Gastroesophageal sphincter (tissue), 4 donors: ENCODE data around the gene RFX7. TPM values are rescaled to one million over a fixed set of nuclear protein-coding genes. Genes with fewer than 3 reads are reported as not detected.

Experiments used
- ATAC-seq: fragments of 150-250 bp; one replicate; pipeline ENCODE4 v1.9.1; 2016; ENCODE audit warnings: mild to moderate bottlenecking, moderate library complexity
- H3K27ac ChIP-seq, 4 donors: fragments of 200-600 bp; sonication (generic) in 3 of 4; 1 replicate in 3 of 4; 2 replicates in 1 of 4; pipeline ENCODE4 v1.5.1; 2016 to 2019
- H3K27me3 ChIP-seq: fragments of 200-600 bp; sonication (generic); one replicate; pipeline ENCODE4 v1.5.1; 2019
- H3K36me3 ChIP-seq, 2 donors: fragments of 200-600 bp; sonication (generic); one replicate each; pipeline ENCODE4 v1.5.1; 2019; ENCODE audit warnings: control low read depth in 1 of 2
- H3K4me1 ChIP-seq, 3 donors: fragments of 200-600 bp; sonication (generic); 1 replicate in 2 of 3; 2 replicates in 1 of 3; pipeline ENCODE4 v1.5.1; 2016 to 2019; ENCODE audit warnings: control low read depth in 2 of 3
- H3K4me3 ChIP-seq, 2 donors: fragments of 200-600 bp; sonication (generic); one replicate each; pipeline ENCODE4 v1.5.1; 2019; ENCODE audit warnings: mild to moderate bottlenecking in 1 of 2, moderate library complexity in 1 of 2
- H3K9me3 ChIP-seq, 3 donors: fragments of 200-600 bp; sonication (generic); one replicate each; pipeline ENCODE4 v1.5.1; 2017 to 2019; ENCODE audit warnings: control low read depth in 2 of 3
- CTCF ChIP-seq, 4 experiments: fragments of 200-600 bp in 2 of 4; fragments of 450-650 bp in 2 of 4; sonication (generic) in 1 of 4; IDR thresholded peaks; one replicate each; pipeline ENCODE4 v1.5.1; 2017 to 2019; ENCODE audit warnings: antibody characterized with exemption in 4 of 4, mild to moderate bottlenecking in 2 of 4, moderate library complexity in 2 of 4
- EP300 ChIP-seq: sonication (generic); formaldehyde crosslinking; IDR thresholded peaks from one replicate; pipeline ENCODE4 v1.6.1; 2017; ENCODE audit warnings: antibody characterized with exemption, mild to moderate bottlenecking
- POLR2A ChIP-seq, 2 donors: fragments of 450-650 bp; IDR thresholded peaks; one replicate each; pipeline ENCODE4 v1.6.1; 2017; ENCODE audit warnings: antibody characterized with exemption in 2 of 2, mild to moderate bottlenecking in 2 of 2, moderate library complexity in 1 of 2
- POLR2AphosphoS5 ChIP-seq: sonication (generic); formaldehyde crosslinking; IDR thresholded peaks from one replicate; pipeline ENCODE4 v1.6.1; 2017; ENCODE audit warnings: antibody characterized with exemption
- WGBS, 2 donors: methylation state at CpG; one replicate each; pipeline ENCODE4 v1.1.5; 2018; ENCODE audit warnings: low coverage in 1 of 2; 5-methylcytosine and 5-hydroxymethylcytosine counted together
- total RNA-seq, 4 donors: library from RNA; depleted of rRNA; stranded (reverse); fragments of >200 nt; gene quantifications; one replicate each; pipeline ENCODE4 v1.1.0, GENCODE V29; 2016

The RFX7 gene
- total RNA-seq, 4 donors from 2014 or later = 5.9 to 8.7 (median 7.2) TPM

GRCh38 chr15:56124391-56124790 lies 119.3 kb downstream of the RFX7 start:
- peaks cover 0 to 26% (median 2%) of the 10 kb centered on the region in 3 donors for H3K9me3 ChIP-seq
- H3K27me3 ChIP-seq = no peaks in the 10 kb centered on the region
- 94% methylated on average over 3 to 4 of the region's 4 CpGs for whole genome bisulfite sequencing, 2 donors
- H3K4me1 ChIP-seq = no peaks in the 10 kb centered on the region
- no peak for ATAC-seq
- peaks cover 0 to 33% of the 10 kb centered on the region in 2 donors for H3K36me3 ChIP-seq
- TF ChIP-seq CTCF (IDR thresholded peaks at IDR 0.05) = no peak
- no peak for TF ChIP-seq POLR2A (IDR thresholded peaks at IDR 0.05)
- no peak for TF ChIP-seq POLR2AphosphoS5
- H3K27ac ChIP-seq = no peak overlapping the region
- H3K4me3 ChIP-seq = no peak overlapping the region

- TF ChIP-seq CTCF (IDR thresholded peaks at IDR 0.05) = no peak
- no peak for TF ChIP-seq POLR2A (IDR thresholded peaks at IDR 0.05)
- no peak for ATAC-seq
- H3K27ac ChIP-seq = no peak overlapping the region
- WGBS, 2 donors = 62 to 83% methylated on average over 1 of the region's 1 CpG
- H3K27me3 ChIP-seq = no peaks in the 10 kb centered on the region
- no peak overlapping the region for H3K4me3 ChIP-seq
- H3K36me3 ChIP-seq = peaks cover 0 to 7% of the 10 kb centered on the region in 2 donors
- H3K4me1 ChIP-seq = peaks cover 0 to 24% (median 6%) of the 10 kb centered on the region in 3 donors
- no peaks in the 10 kb centered on the region for H3K9me3 ChIP-seq
Measured at GRCh38 chr15:56105855-56106254, 137.8 kb downstream of the RFX7 start.

GRCh38 chr15:56102441-56102840 lies 141.2 kb downstream of the RFX7 start:
- peak overlapping the region; percentile 7 to 53 (median 44) for H3K27ac ChIP-seq

GRCh38 chr15:56099311-56099710 lies 144.4 kb downstream of the RFX7 start:
- 46 to 77% methylated on average over 2 of the region's 2 CpGs for WGBS, 2 donors
- no peak for ATAC-seq

More at GRCh38 chr15:56102441-56102840, 141.2 kb downstream of the RFX7 start:
- Histone ChIP-seq H3K9me3 (no peaks in the 10 kb centered on the region), H3K36me3 (peaks cover 0 to 16% of the 10 kb centered on the region in 2 donors), H3K4me1 (peaks cover 0 to 39% (median 9%) of the 10 kb centered on the region in 3 donors), H3K27me3 (no peaks in the 10 kb centered on the region), H3K4me3 (no peak overlapping the region)
- ATAC-seq = peak; percentile 53
- TF ChIP-seq EP300 (no peak), POLR2A (IDR thresholded peaks at IDR 0.05) (no peak), CTCF (IDR thresholded peaks at IDR 0.05) (no peak), POLR2AphosphoS5 (no peak)
- WGBS, 2 donors = 19 to 33% methylated on average over 3 of the region's 3 CpGs

More at GRCh38 chr15:56099311-56099710, 144.4 kb downstream of the RFX7 start:
- peaks cover 3 to 48% of the 10 kb centered on the region in 2 donors for H3K36me3 ChIP-seq
- H3K27ac ChIP-seq = no peak overlapping the region
- H3K4me1 ChIP-seq = peaks cover 0 to 39% (median 9%) of the 10 kb centered on the region in 3 donors
- TF ChIP-seq POLR2AphosphoS5 = no peak
- TF ChIP-seq POLR2A (IDR thresholded peaks at IDR 0.05) = no peak
- TF ChIP-seq CTCF (IDR thresholded peaks at IDR 0.05) = no peak
- TF ChIP-seq EP300 = no peak
- H3K4me3 ChIP-seq = no peak overlapping the region
- no peaks in the 10 kb centered on the region for H3K9me3 ChIP-seq
- no peaks in the 10 kb centered on the region for H3K27me3 ChIP-seq
